Measurements from ENCODE around the gene TMTC4. TPM values are rescaled to one million over a fixed set of nuclear protein-coding genes. Genes with fewer than 3 reads are reported as not detected.
"Not testable (repeated sequence)": the region's sequence is repeated elsewhere in the genome, so short reads cannot be mapped to it uniquely, and the experiment has no call there.

The TMTC4 gene
- total RNA-seq, 2 experiments from 2014 or later = 15.7 to 19.8 TPM

GRCh38 chr13:100707818-100708740 lies 33.5 kb upstream of the TMTC4 start:
- Histone ChIP-seq H2AFZ (ENCODE audit: low read length) (no peak overlapping the region), H3K79me2 (ENCODE audit: insufficient read depth, low read depth, low read length) (no peaks in the 10 kb centered on the region), H3K27ac (ENCODE audit: low read depth, low read length, poor library complexity, severe bottlenecking) (no peak overlapping the region), H3K9me3 (ENCODE audit: low read length) (no peaks in the 10 kb centered on the region), H4K20me1 (ENCODE audit: insufficient read depth, low read length) (no peaks in the 10 kb centered on the region), H3K4me3 (ENCODE audit: low read depth, low read length, poor library complexity, severe bottlenecking) (no peak overlapping the region), H3K9me2 (ENCODE audit: insufficient read depth, low read length) (no peaks in the 10 kb centered on the region), H3K4me2 (ENCODE audit: low read length) (no peak overlapping the region), H3K4me1 (ENCODE audit: insufficient read depth, low read length, poor library complexity, severe bottlenecking) (no peaks in the 10 kb centered on the region), H3K36me3 (ENCODE audit: insufficient read depth, low read length) (no peaks in the 10 kb centered on the region)
- CTCF ChIA-PET (ENCODE audit: unreplicated experiment) = no interaction called here
- POLR2A ChIA-PET = no interaction called here
- intact Hi-C loops (cut with micrococcal nuclease; ENCODE audit: unreplicated experiment) = no loop called here
- TF ChIP-seq EZH2phosphoT487 (IDR thresholded peaks at IDR 0.05; ENCODE audit: borderline replicate concordance, low read depth, low read length) = no peak
- TF ChIP-seq, protein P1, sequence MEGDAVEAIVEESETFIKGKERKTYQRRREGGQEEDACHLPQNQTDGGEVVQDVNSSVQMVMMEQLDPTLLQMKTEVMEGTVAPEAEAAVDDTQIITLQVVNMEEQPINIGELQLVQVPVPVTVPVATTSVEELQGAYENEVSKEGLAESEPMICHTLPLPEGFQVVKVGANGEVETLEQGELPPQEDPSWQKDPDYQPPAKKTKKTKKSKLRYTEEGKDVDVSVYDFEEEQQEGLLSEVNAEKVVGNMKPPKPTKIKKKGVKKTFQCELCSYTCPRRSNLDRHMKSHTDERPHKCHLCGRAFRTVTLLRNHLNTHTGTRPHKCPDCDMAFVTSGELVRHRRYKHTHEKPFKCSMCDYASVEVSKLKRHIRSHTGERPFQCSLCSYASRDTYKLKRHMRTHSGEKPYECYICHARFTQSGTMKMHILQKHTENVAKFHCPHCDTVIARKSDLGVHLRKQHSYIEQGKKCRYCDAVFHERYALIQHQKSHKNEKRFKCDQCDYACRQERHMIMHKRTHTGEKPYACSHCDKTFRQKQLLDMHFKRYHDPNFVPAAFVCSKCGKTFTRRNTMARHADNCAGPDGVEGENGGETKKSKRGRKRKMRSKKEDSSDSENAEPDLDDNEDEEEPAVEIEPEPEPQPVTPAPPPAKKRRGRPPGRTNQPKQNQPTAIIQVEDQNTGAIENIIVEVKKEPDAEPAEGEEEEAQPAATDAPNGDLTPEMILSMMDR (conservative IDR thresholded peaks at IDR 0.05; ENCODE audit: low read length) = no peak
- no TSS peak for BruUV-seq (replicated peaks)
- no peak for DNase-seq (ENCODE audit: low spot score)

- intact Hi-C loops (cut with micrococcal nuclease; ENCODE audit: unreplicated experiment); DNase-seq (ENCODE audit: low spot score); H3K4me1 ChIP-seq (ENCODE audit: insufficient read depth, low read length, poor library complexity, severe bottlenecking); H2AFZ ChIP-seq (ENCODE audit: low read length); H3K4me3 ChIP-seq (ENCODE audit: low read depth, low read length, poor library complexity, severe bottlenecking); H4K20me1 ChIP-seq (ENCODE audit: insufficient read depth, low read length); H3K9me3 ChIP-seq (ENCODE audit: low read length); H3K27ac ChIP-seq (ENCODE audit: low read depth, low read length, poor library complexity, severe bottlenecking); H3K36me3 ChIP-seq (ENCODE audit: insufficient read depth, low read length); H3K79me2 ChIP-seq (ENCODE audit: insufficient read depth, low read depth, low read length); POLR2A ChIA-PET; H3K9me2 ChIP-seq (ENCODE audit: insufficient read depth, low read length); BruUV-seq (replicated peaks); H3K4me2 ChIP-seq (ENCODE audit: low read length); CTCF ChIA-PET (ENCODE audit: unreplicated experiment): not testable (repeated sequence)
These were observed 23.7 kb upstream of the TMTC4 start for GRCh38 chr13:100698331-100698730.

- Histone ChIP-seq H3K4me1 (ENCODE audit: insufficient read depth, low read length, poor library complexity, severe bottlenecking) (no peaks in the 10 kb centered on the region), H3K27ac (ENCODE audit: low read depth, low read length, poor library complexity, severe bottlenecking) (no peak overlapping the region), H3K79me2 (ENCODE audit: insufficient read depth, low read depth, low read length) (no peaks in the 10 kb centered on the region), H3K9me3 (ENCODE audit: low read length) (no peaks in the 10 kb centered on the region), H4K20me1 (ENCODE audit: insufficient read depth, low read length) (no peaks in the 10 kb centered on the region), H3K36me3 (ENCODE audit: insufficient read depth, low read length) (no peaks in the 10 kb centered on the region), H3K4me2 (ENCODE audit: low read length) (no peak overlapping the region), H2AFZ (ENCODE audit: low read length) (no peak overlapping the region), H3K9me2 (ENCODE audit: insufficient read depth, low read length) (no peaks in the 10 kb centered on the region), H3K4me3 (ENCODE audit: low read depth, low read length, poor library complexity, severe bottlenecking) (no peak overlapping the region)
- no TSS peak for BruUV-seq (replicated peaks)
- no peak for DNase-seq (ENCODE audit: low spot score)
- POLR2A ChIA-PET = no interaction called here
- TF ChIP-seq, protein P1 (conservative IDR thresholded peaks at IDR 0.05; ENCODE audit: low read length) = no peak
- no peak for TF ChIP-seq EZH2phosphoT487 (IDR thresholded peaks at IDR 0.05; ENCODE audit: borderline replicate concordance, low read depth, low read length)
- intact Hi-C loops (cut with micrococcal nuclease; ENCODE audit: unreplicated experiment) = no loop called here
- CTCF ChIA-PET (ENCODE audit: unreplicated experiment) = no interaction called here
These were observed 20.8 kb upstream of the TMTC4 start for GRCh38 chr13:100695509-100695773.
